Sigmoid colon (tissue), 7 donors: ENCODE data around the gene CTNND2. TPM values are rescaled to one million over a fixed set of nuclear protein-coding genes. Genes with fewer than 3 reads are reported as not detected.

Source experiments
- DNase-seq: peaks from one replicate; pipeline ENCODE4 v3.0.0-alpha.2; 2019
- H3K27ac ChIP-seq, 4 donors: fragments of 200-600 bp; sonication (generic); one replicate each; pipeline ENCODE4 v1.5.1; 2016 to 2019; ENCODE audit warnings: mild to moderate bottlenecking in 1 of 4
- H3K27me3 ChIP-seq, 3 donors: fragments of 200-600 bp; sonication (generic); one replicate each; pipeline ENCODE4 v1.5.1; 2019; ENCODE audit warnings: mild to moderate bottlenecking in 1 of 3
- H3K36me3 ChIP-seq, 4 donors: fragments of 200-600 bp; sonication (generic); one replicate each; pipeline ENCODE4 v1.5.1; 2016 to 2019
- H3K4me1 ChIP-seq, 4 donors: fragments of 200-600 bp; sonication (generic); one replicate each; pipeline ENCODE4 v1.5.1; 2017 to 2019
- H3K4me3 ChIP-seq, 4 donors: fragments of 200-600 bp; sonication (generic); one replicate each; pipeline ENCODE4 v1.5.1; 2017 to 2019; ENCODE audit warnings: mild to moderate bottlenecking in 2 of 4, moderate library complexity in 1 of 4
- H3K9me3 ChIP-seq, 4 donors: fragments of 200-600 bp in 3 of 4; sonication (generic) in 3 of 4; one replicate each; pipeline versions ENCODE4 v1.5.1 to v1.6.1; 2013 to 2019
- CTCF ChIP-seq, 4 experiments: fragments of 450-650 bp in 3 of 4; fragments of 200-600 bp in 1 of 4; IDR thresholded peaks; one replicate each; pipeline ENCODE4 v1.5.1; 2016 to 2019; ENCODE audit warnings: antibody characterized with exemption in 4 of 4, mild to moderate bottlenecking in 3 of 4, moderate library complexity in 2 of 4
- EP300 ChIP-seq, 4 donors: sonication (generic); formaldehyde crosslinking; IDR thresholded peaks; one replicate each; pipeline ENCODE4 v1.6.1; 2017; ENCODE audit warnings: antibody characterized with exemption in 4 of 4
- POLR2A ChIP-seq, 2 donors: fragments of 450-650 bp; IDR thresholded peaks; one replicate each; pipeline ENCODE4 v1.6.1; 2016; ENCODE audit warnings: antibody characterized with exemption in 2 of 2, mild to moderate bottlenecking in 2 of 2, moderate library complexity in 2 of 2
- POLR2AphosphoS5 ChIP-seq, 4 donors: sonication (generic); formaldehyde crosslinking; IDR thresholded peaks; one replicate each; pipeline ENCODE4 v1.6.1; 2017; ENCODE audit warnings: antibody characterized with exemption in 4 of 4
- WGBS, 2 donors: extraction: QIAGEN DNeasy Blood & Tissue Kit; methylation state at CpG; one replicate each; pipeline ENCODE4 v1.1.7; 2013; 5-methylcytosine and 5-hydroxymethylcytosine counted together
- intact Hi-C: fragments of 100-400 bp; cut with DNase I; formaldehyde crosslinking; loops from one replicate; pipeline ENCODE4 v1.15.1; 2023
- polyA plus RNA-seq, 3 donors: library from polyadenylated mRNA; stranded (reverse); fragments of 200-250 nt; gene quantifications; one replicate each; pipeline ENCODE4 v1.2.3, GENCODE V29; 2013
- total RNA-seq, 4 donors: library from RNA; depleted of rRNA; stranded (reverse); fragments of >200 nt; gene quantifications; one replicate each; pipeline ENCODE4 v1.1.0, GENCODE V29; 2016
- donor health status: healthy with polysubstance abuse.
- donor health status: Bipolar disorder and iron deficiency.
- donor health status: healthy.

CTNND2 gene
- total and polyA plus RNA-seq, 7 donors, result 0.36 to 2.5 (median 0.84) TPM; not detected in 1

- intact Hi-C loops, result no loop called here
- no peak for DNase-seq
- WGBS, 2 donors, result 74 to 88% methylated on average over 14 of the region's 14 CpGs
- no peaks in the 10 kb centered on the region for H3K36me3 ChIP-seq
- H3K27ac ChIP-seq, result no peak overlapping the region
- no peak for TF ChIP-seq EP300 (IDR thresholded peaks at IDR 0.05)
- no peaks in the 10 kb centered on the region for H3K27me3 ChIP-seq
- H3K9me3 ChIP-seq, result no peaks in the 10 kb centered on the region
- H3K4me1 ChIP-seq, result no peaks in the 10 kb centered on the region
- no peak overlapping the region for H3K4me3 ChIP-seq
Observed at GRCh38 chr5:11148810-11149539, 755.3 kb downstream of the CTNND2 start.

- H3K4me1 ChIP-seq, result no peaks in the 10 kb centered on the region
- intact Hi-C loops, result no loop called here
- H3K4me3 ChIP-seq, result no peak overlapping the region
- no peak for TF ChIP-seq POLR2A (IDR thresholded peaks at IDR 0.05)
- no peak for TF ChIP-seq POLR2AphosphoS5 (IDR thresholded peaks at IDR 0.05)
- no peak for TF ChIP-seq EP300 (IDR thresholded peaks at IDR 0.05)
- TF ChIP-seq CTCF (IDR thresholded peaks at IDR 0.05), result no peak
- no peak for DNase-seq
- H3K9me3 ChIP-seq, result no peaks in the 10 kb centered on the region
- no peak overlapping the region for H3K27ac ChIP-seq
- WGBS, 2 donors, result 77 to 84% methylated on average over 4 of the region's 4 CpGs
- no peaks in the 10 kb centered on the region for H3K27me3 ChIP-seq
- H3K36me3 ChIP-seq, result no peaks in the 10 kb centered on the region
Observed at GRCh38 chr5:11146171-11146570, 758.1 kb downstream of the CTNND2 start.

- Histone ChIP-seq H3K27ac (no peak overlapping the region), H3K36me3 (no peaks in the 10 kb centered on the region), H3K4me3 (no peak overlapping the region), H3K4me1 (no peaks in the 10 kb centered on the region), H3K27me3 (no peaks in the 10 kb centered on the region), H3K9me3 (no peaks in the 10 kb centered on the region)
- 36 to 42% methylated on average over 3 of the region's 3 CpGs for WGBS, 2 donors
- no peak for TF ChIP-seq POLR2A (IDR thresholded peaks at IDR 0.05)
- TF ChIP-seq POLR2AphosphoS5 (IDR thresholded peaks at IDR 0.05), result no peak
- no peak for TF ChIP-seq EP300 (IDR thresholded peaks at IDR 0.05)
- no peak for DNase-seq
- intact Hi-C loops, result no loop called here
Observed at GRCh38 chr5:11143456-11144267, 760.6 kb downstream of the CTNND2 start.

GRCh38 chr5:11139217-11139865 lies 764.9 kb downstream of the CTNND2 start:
- 51 to 57% methylated on average over 9 of the region's 9 CpGs for WGBS, 2 donors
- intact Hi-C loops, result no loop called here

GRCh38 chr5:11130131-11130530 lies 774.1 kb downstream of the CTNND2 start:
- no peaks in the 10 kb centered on the region for H3K4me1 ChIP-seq
- intact Hi-C loops, result no loop called here
- 86 to 87% methylated on average over 10 of the region's 10 CpGs for WGBS, 2 donors
- no peaks in the 10 kb centered on the region for H3K27me3 ChIP-seq
- no peaks in the 10 kb centered on the region for H3K36me3 ChIP-seq
- H3K4me3 ChIP-seq, result no peak overlapping the region
- H3K9me3 ChIP-seq, result no peaks in the 10 kb centered on the region
- TF ChIP-seq EP300 (IDR thresholded peaks at IDR 0.05) (no peak), POLR2AphosphoS5 (IDR thresholded peaks at IDR 0.05) (no peak), CTCF (IDR thresholded peaks at IDR 0.05) (no peak)
- no peak overlapping the region for H3K27ac ChIP-seq
- DNase-seq, result no peak

More at GRCh38 chr5:11139217-11139865, 764.9 kb downstream of the CTNND2 start:
- Histone ChIP-seq H3K36me3 (no peaks in the 10 kb centered on the region), H3K4me3 (no peak overlapping the region), H3K27ac (no peak overlapping the region), H3K27me3 (no peaks in the 10 kb centered on the region), H3K4me1 (no peaks in the 10 kb centered on the region), H3K9me3 (no peaks in the 10 kb centered on the region)
- no peak for TF ChIP-seq POLR2AphosphoS5 (IDR thresholded peaks at IDR 0.05)
- no peak for TF ChIP-seq EP300 (IDR thresholded peaks at IDR 0.05)
- no peak for TF ChIP-seq POLR2A (IDR thresholded peaks at IDR 0.05)
- TF ChIP-seq CTCF (IDR thresholded peaks at IDR 0.05), result no peak
- no peak for DNase-seq
